Measurements from ENCODE around the gene ADH1B. TPM values are rescaled to one million over a fixed set of nuclear protein-coding genes. Genes with fewer than 3 reads are reported as not detected.

Gene ADH1B
- total RNA-seq, 1 donor from 2014 or later: 0.08 TPM

GRCh38 chr4:99264927-99265326 lies 56.3 kb downstream of the ADH1B start:
- H3K27me3 ChIP-seq (ENCODE audit: control insufficient read depth, insufficient read depth, low read length): no peaks in the 10 kb centered on the region
- H3K36me3 ChIP-seq (ENCODE audit: control insufficient read depth, insufficient read depth, low read length): no peaks in the 10 kb centered on the region
- DNase-seq (ENCODE audit: low read depth): no peak
- no peak overlapping the region for H3K4me3 ChIP-seq (ENCODE audit: low read depth, low read length)
- TF ChIP-seq, protein P1, sequence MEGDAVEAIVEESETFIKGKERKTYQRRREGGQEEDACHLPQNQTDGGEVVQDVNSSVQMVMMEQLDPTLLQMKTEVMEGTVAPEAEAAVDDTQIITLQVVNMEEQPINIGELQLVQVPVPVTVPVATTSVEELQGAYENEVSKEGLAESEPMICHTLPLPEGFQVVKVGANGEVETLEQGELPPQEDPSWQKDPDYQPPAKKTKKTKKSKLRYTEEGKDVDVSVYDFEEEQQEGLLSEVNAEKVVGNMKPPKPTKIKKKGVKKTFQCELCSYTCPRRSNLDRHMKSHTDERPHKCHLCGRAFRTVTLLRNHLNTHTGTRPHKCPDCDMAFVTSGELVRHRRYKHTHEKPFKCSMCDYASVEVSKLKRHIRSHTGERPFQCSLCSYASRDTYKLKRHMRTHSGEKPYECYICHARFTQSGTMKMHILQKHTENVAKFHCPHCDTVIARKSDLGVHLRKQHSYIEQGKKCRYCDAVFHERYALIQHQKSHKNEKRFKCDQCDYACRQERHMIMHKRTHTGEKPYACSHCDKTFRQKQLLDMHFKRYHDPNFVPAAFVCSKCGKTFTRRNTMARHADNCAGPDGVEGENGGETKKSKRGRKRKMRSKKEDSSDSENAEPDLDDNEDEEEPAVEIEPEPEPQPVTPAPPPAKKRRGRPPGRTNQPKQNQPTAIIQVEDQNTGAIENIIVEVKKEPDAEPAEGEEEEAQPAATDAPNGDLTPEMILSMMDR (IDR thresholded peaks at IDR 0.05; ENCODE audit: insufficient read depth, low read length, poor library complexity, severe bottlenecking): no peak

Other genes starting within 250 kb of the ADH1B start
- 85.8 and 99.5 TPM in 2 replicates for gene ADH5, start 232.6 kb downstream of the ADH1B start, total RNA-seq
- gene ADH4, start 177.1 kb downstream of the ADH1B start, total RNA-seq: not detected in 2 replicates
- not detected in 2 replicates for gene ADH6, start 102.2 kb downstream of the ADH1B start, total RNA-seq
- gene ADH1A, start 30.4 kb downstream of the ADH1B start, total RNA-seq: not detected in 2 replicates
- gene ADH1C, start 31.3 kb upstream of the ADH1B start, total RNA-seq: 0.21 and 1.7 TPM in 2 replicates
- not detected in 2 replicates for gene ADH7, start 113.9 kb upstream of the ADH1B start, total RNA-seq
- not detected in 2 replicates for gene C4orf17, start 189.6 kb upstream of the ADH1B start, total RNA-seq
- gene TRMT10A, start 242.6 kb upstream of the ADH1B start, total RNA-seq: 10.8 and 14.8 TPM in 2 replicates